ENCODE measurements around the gene GJD2. TPM values are rescaled to one million over a fixed set of nuclear protein-coding genes. Genes with fewer than 3 reads are reported as not detected.

GJD2 gene
- total and polyA plus RNA-seq, 11 donors, result 0.04 to 0.31 (median 0.25) TPM; not detected in 6

DNA sequence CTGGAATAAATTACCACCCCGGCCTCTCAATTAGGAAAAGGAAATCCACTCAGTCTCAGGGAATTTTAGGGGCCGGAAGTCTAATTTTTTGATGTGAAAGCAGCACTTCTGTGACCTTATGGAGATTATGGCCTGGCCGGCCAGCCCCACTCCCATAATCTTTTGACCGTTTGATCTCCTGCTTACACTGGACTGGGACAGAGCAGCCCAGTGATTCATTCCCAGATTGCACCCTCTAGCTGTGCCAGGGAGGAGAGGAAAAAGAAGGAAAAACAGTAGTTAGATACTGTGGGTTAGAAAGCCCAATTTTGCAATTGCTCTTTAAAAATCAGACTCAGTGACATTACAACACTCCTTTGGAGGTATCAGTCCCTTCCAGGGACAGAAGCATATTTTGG, 32.4 kb downstream of the GJD2 start:
- Histone ChIP-seq H3K9me3 (no peaks in the 10 kb centered on the region), H3K36me3 (no peaks in the 10 kb centered on the region), H3K27me3 (peaks cover 0 to 18% (median 0%) of the 10 kb centered on the region in 9 donors), H3K4me3 (peak overlapping the region in 9 of 12 donors; percentile 0 to 35 (median 17)), H3K27ac (peak overlapping the region; percentile 34 to 90 (median 80)), H3K4me1 (peaks cover 0 to 64% (median 22%) of the 10 kb centered on the region in 12 donors)
- TF ChIP-seq POLR2A (IDR thresholded peaks at IDR 0.05), result no peak
- TF ChIP-seq, protein P1, sequence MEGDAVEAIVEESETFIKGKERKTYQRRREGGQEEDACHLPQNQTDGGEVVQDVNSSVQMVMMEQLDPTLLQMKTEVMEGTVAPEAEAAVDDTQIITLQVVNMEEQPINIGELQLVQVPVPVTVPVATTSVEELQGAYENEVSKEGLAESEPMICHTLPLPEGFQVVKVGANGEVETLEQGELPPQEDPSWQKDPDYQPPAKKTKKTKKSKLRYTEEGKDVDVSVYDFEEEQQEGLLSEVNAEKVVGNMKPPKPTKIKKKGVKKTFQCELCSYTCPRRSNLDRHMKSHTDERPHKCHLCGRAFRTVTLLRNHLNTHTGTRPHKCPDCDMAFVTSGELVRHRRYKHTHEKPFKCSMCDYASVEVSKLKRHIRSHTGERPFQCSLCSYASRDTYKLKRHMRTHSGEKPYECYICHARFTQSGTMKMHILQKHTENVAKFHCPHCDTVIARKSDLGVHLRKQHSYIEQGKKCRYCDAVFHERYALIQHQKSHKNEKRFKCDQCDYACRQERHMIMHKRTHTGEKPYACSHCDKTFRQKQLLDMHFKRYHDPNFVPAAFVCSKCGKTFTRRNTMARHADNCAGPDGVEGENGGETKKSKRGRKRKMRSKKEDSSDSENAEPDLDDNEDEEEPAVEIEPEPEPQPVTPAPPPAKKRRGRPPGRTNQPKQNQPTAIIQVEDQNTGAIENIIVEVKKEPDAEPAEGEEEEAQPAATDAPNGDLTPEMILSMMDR (IDR thresholded peaks at IDR 0.05), result peak in 2 of 12 donors; percentile 14 to 20
- ATAC-seq (peak; percentile 29 to 40 (median 34)), DNase-seq (no peak)
- intact Hi-C loops (cut with DNase I), result loop anchor here in 4 of 10 donors (5.0 to 10.0 kb wide), 4 partner anchors 62 to 75 kb away; partner anchors contain the start of gene ACTC1 (in 1 of the 4)
- WGBS, 4 donors, result 3 to 16% (median 11%) methylated on average over 4 of the region's 4 CpGs

DNA sequence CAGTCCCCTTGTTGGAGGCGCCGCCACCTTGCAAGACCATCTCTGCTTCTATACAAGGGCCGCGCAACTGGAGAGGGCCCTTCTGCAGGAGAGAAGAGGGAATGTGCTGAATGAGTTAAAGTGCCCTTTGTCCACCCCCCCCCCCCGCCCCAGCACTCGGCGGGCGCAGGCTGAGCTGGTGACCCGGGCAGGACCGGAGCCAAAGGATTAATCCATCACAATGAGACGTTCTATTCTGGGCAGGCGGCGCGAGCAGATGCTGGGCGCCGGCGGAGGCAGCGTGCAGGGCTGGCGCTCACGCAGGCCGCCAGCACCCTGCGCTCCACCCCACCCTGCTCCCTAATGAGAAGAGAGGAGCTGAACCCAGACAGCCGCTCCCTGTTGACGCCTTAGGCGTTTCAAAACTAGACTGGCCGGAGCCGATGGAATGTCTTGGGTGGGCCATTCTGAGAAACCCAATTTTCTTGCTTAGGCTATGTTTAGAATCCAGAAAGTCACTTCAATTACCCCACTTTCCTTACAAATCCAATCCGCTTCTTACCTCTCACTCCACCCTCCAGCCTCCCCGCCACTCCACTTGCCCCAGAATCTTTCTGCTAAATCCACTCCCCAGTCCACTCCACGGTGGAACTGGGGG, 32.9 kb downstream of the GJD2 start:
- WGBS, 4 donors, result 1 to 6% (median 2%) methylated on average over 26 to 30 of the region's 30 CpGs
- DNase-seq, result peak; percentile 65 to 88 (median 75)
- peaks cover 0 to 18% (median 0%) of the 10 kb centered on the region in 9 donors for H3K27me3 ChIP-seq
- intact Hi-C loops (cut with DNase I), result loop anchor here in 5 of 10 donors (2.0 to 10.0 kb wide), 5 partner anchors 63 to 75 kb away; partner anchors contain the start of gene ACTC1 (in 1 of the 5)
- peak; percentile 87 to 96 (median 94) for ATAC-seq
- H3K4me1 ChIP-seq, result peaks cover 0 to 68% (median 23%) of the 10 kb centered on the region in 12 donors
- peak overlapping the region; percentile 34 to 90 (median 80) for H3K27ac ChIP-seq
- no peaks in the 10 kb centered on the region for H3K36me3 ChIP-seq
- TF ChIP-seq, protein P1 (IDR thresholded peaks at IDR 0.05), result no peak
- peak in 1 of 2 donors; percentile 37 for TF ChIP-seq POLR2A (IDR thresholded peaks at IDR 0.05)
- peak overlapping the region in 9 of 12 donors; percentile 0 to 35 (median 17) for H3K4me3 ChIP-seq
- H3K9me3 ChIP-seq, result no peaks in the 10 kb centered on the region

DNA sequence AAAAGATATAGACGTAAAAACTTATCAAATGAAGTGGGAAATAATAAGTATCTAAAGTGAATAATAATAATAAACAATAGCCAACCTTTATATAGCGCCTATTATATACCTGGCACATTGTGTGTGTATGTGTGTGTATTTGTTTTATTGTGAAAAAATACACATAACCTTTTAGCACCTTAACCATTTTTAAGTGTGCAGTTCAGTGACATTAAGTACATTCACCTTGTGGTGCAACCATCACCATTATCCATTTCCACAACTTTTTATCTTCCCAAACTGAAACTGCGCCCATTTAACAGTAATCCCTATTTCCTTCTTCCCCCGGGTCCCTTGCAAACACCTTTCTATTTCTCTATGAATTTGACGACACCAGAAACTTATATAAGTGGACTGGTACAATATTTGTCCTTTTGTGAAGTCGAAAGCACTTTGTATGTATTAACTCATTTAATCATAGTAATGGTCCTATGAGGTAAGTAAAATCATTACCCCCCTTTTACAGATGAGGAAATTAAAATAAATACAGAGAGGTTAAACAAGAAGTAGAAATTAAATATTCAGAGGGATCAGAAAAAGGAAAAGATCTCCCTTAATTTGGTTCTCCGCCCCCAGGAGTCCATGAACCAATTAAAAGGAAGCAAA, 33.5 kb downstream of the GJD2 start:
- intact Hi-C loops (cut with DNase I), result loop anchor here in 5 of 10 donors (2.0 to 10.0 kb wide), 5 partner anchors 64 to 76 kb away; partner anchors contain the start of gene ACTC1 (in 1 of the 5)
- ATAC-seq, result no peak

More for the DNA sequence above, 33.5 kb downstream of the GJD2 start:
- WGBS, 4 donors, result 67 to 74% (median 71%) methylated on average over 7 of the region's 7 CpGs
- TF ChIP-seq POLR2A (IDR thresholded peaks at IDR 0.05), result no peak
- TF ChIP-seq, protein P1 (IDR thresholded peaks at IDR 0.05), result no peak
- DNase-seq, result no peak
- Histone ChIP-seq H3K36me3 (no peaks in the 10 kb centered on the region), H3K4me3 (peak overlapping the region in 6 of 12 donors; percentile 5 to 35 (median 24)), H3K9me3 (no peaks in the 10 kb centered on the region), H3K27me3 (peaks cover 0 to 18% (median 0%) of the 10 kb centered on the region in 9 donors), H3K4me1 (peaks cover 0 to 68% (median 23%) of the 10 kb centered on the region in 12 donors), H3K27ac (peak overlapping the region in 11 of 12 donors; percentile 60 to 90 (median 80))
